ENCODE data around the gene KCNRG. TPM values are rescaled to one million over a fixed set of nuclear protein-coding genes. Genes with fewer than 3 reads are reported as not detected.

KCNRG gene
- total RNA-seq, 2 donors from 2014 or later: 0.31 to 0.32 TPM

DNA sequence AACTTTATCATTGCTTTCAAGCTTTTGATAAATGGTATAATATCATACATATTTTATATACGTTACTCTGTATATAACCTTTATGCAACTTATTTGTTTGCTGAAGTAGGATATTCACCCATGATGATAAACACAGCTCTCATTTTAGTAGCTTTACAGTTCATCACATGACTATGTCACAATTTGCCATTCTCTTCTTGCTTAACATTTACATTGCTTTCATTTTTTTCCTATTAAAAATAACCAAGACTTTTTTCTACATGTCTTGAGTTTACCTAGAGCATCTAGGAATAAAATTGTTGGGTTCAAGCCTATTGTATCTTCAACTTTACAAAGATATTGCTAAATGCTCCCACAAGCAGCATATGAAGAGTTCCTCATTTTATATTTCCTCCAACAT lies 54.0 kb downstream of the KCNRG start:
- no peak overlapping the region for H3K27ac Mint-ChIP-seq
- H3K36me3 Mint-ChIP-seq (ENCODE audit: insufficient read depth in 2 of 2): peaks cover 3 to 32% of the 10 kb centered on the region in 2 donors
- peaks cover 14% of the 10 kb centered on the region for H3K4me1 Mint-ChIP-seq (ENCODE audit: low read depth)

DNA sequence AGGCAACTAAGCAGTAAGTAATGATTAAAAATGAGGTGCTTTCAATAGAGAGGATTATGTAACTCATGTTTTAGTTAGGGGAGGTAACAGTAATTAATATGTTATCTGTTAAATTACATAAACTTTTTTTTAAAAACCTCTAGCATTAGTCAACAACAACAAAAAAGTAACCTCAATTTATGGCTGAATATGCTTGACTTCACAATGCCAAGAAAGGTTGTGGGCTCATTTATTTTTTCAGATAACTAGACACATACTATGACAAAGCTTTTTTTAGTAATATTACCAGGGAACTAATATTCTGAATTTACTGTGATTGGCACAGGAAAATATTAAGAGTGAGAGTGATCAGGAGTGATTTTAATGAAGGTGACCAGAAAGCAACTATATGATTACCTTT lies 54.9 kb downstream of the KCNRG start:
- peaks cover 17% of the 10 kb centered on the region for H3K4me1 Mint-ChIP-seq (ENCODE audit: low read depth)
- ATAC-seq (replicated peaks in 1 of 2): no peak
- peaks cover 3 to 33% of the 10 kb centered on the region in 2 donors for H3K36me3 Mint-ChIP-seq (ENCODE audit: insufficient read depth in 2 of 2)
- H3K27ac Mint-ChIP-seq: no peak overlapping the region
- H3K27me3 Mint-ChIP-seq (ENCODE audit: low read depth): no peaks in the 10 kb centered on the region
- no peak overlapping the region for H3K4me3 Mint-ChIP-seq
- no peaks in the 10 kb centered on the region for H3K9me3 Mint-ChIP-seq
- DNase-seq: no peak

More for the DNA sequence above, 54.0 kb downstream of the KCNRG start:
- no peak for ATAC-seq (replicated peaks in 1 of 2)
- H3K4me3 Mint-ChIP-seq: no peak overlapping the region
- H3K27me3 Mint-ChIP-seq (ENCODE audit: low read depth): no peaks in the 10 kb centered on the region
- DNase-seq: no peak
- H3K9me3 Mint-ChIP-seq: no peaks in the 10 kb centered on the region

Other genes with a start within 250 kb of the KCNRG start
- gene KPNA3, start 222.8 kb upstream of the KCNRG start, total RNA-seq: 10 to 100 TPM; 23.5 to 27.0 TPM
- 1 to 10 TPM; 3.7 to 6.4 TPM for gene SPRYD7, start 79.1 kb upstream of the KCNRG start, total RNA-seq
- gene TRIM13, start 18.4 kb upstream of the KCNRG start, total RNA-seq: 10 to 100 TPM; 12.1 to 12.6 TPM